H1 (cell line): ENCODE data around the gene TXNRD3. TPM values are rescaled to one million over a fixed set of nuclear protein-coding genes. Genes with fewer than 3 reads are reported as not detected.
A peak's percentile ranks its signal among the peaks of the same experiment; 100 is the strongest.

ENCODE experiments used
- CTCF ChIA-PET: fragments of 300-600 bp; sonication (Branson Sonifier 250); formaldehyde crosslinking; loops from one replicate; lab custom pipeline; 2021; ENCODE audit not compliant: partially characterized antibody; lab: Charles Lee
- POLR2A ChIA-PET: fragments of 300-600 bp; sonication (Branson Sonifier 250); formaldehyde crosslinking; loops from one replicate; lab custom pipeline; 2021; ENCODE audit warnings: inconsistent platforms; ENCODE audit not compliant: partially characterized antibody; lab: Charles Lee
- DNase-seq, 2 experiments: peaks; one replicate each; pipeline versions ENCODE4 v3.0.0 to v3.0.0-alpha.2; 2010 to 2022; ENCODE audit warnings: low spot score in 2 of 2, low read depth in 1 of 2, mixed read lengths in 1 of 2
- FAIRE-seq: peaks from 2 replicates; lab custom pipeline; 2011; peaks lifted over from hg19 to GRCh38; lab: Jason Lieb, UNC
- H2AFZ ChIP-seq: 2 replicates; pipeline ENCODE4 v1.8.1; 2012; ENCODE audit warnings: low read length, inconsistent platforms
- H2AK5ac ChIP-seq: 2 replicates; pipeline ENCODE4 v1.6.1; 2013; ENCODE audit warnings: low read depth, low read length
- H2BK120ac ChIP-seq: replicated peaks from 2 replicates; pipeline ENCODE3; 2013; ENCODE audit warnings: low read depth, low read length, inconsistent platforms
- H2BK12ac ChIP-seq: 2 replicates; pipeline ENCODE4 v1.6.1; 2013; ENCODE audit warnings: low read depth, low read length
- H2BK15ac ChIP-seq: 2 replicates; pipeline ENCODE4 v1.6.1; 2013; ENCODE audit warnings: low read length
- H2BK20ac ChIP-seq: 2 replicates; pipeline ENCODE4 v1.6.1; 2013; ENCODE audit warnings: low read length
- H2BK5ac ChIP-seq: 2 replicates; pipeline ENCODE4 v1.6.1; 2013; ENCODE audit warnings: low read depth, low read length
- H3K14ac ChIP-seq: 2 replicates; pipeline ENCODE4 v1.6.1; 2013; ENCODE audit warnings: inconsistent platforms; ENCODE audit not compliant: insufficient read length
- H3K18ac ChIP-seq: 2 replicates; pipeline ENCODE4 v1.6.1; 2013; ENCODE audit warnings: low read length; ENCODE audit errors: extremely low read depth
- H3K23ac ChIP-seq: 2 replicates; pipeline ENCODE4 v1.6.1; 2013; ENCODE audit warnings: inconsistent platforms; ENCODE audit not compliant: insufficient read length
- H3K23me2 ChIP-seq: 2 replicates; pipeline ENCODE4 v1.6.1; 2013; ENCODE audit warnings: low read depth, low read length
- H3K27ac ChIP-seq: 2 replicates; pipeline ENCODE4 v1.6.1; 2011; ENCODE audit warnings: low read depth, low read length, inconsistent platforms
- H3K27me3 ChIP-seq, 4 experiments: replicated peaks in 1 of 4; 1 replicate in 1 of 4; 2 replicates in 3 of 4; pipeline versions ENCODE4 v1.6.1 to v1.8.1; 2011 to 2013; ENCODE audit warnings: low read length in 3 of 4, mild to moderate bottlenecking in 3 of 4, inconsistent platforms in 2 of 4, mixed read lengths in 2 of 4, moderate library complexity in 1 of 4; ENCODE audit not compliant: control insufficient read depth in 3 of 4, insufficient read depth in 3 of 4; ENCODE audit errors: extremely low read depth in 1 of 4
- H3K36me3 ChIP-seq, 4 experiments: 2 replicates each; pipeline versions ENCODE4 v1.6.1 to v1.8.1; 2011 to 2013; ENCODE audit warnings: mild to moderate bottlenecking in 4 of 4, low read length in 3 of 4, moderate library complexity in 2 of 4, control low read depth in 1 of 4, inconsistent platforms in 1 of 4; ENCODE audit not compliant: insufficient read depth in 4 of 4, control insufficient read depth in 2 of 4
- H3K4ac ChIP-seq: replicated peaks from 2 replicates; pipeline ENCODE3; 2013; ENCODE audit warnings: low read length, low read depth, mixed read lengths, inconsistent platforms; ENCODE audit not compliant: insufficient read length
- H3K4me1 ChIP-seq, 4 experiments: replicated peaks in 1 of 4; 1 replicate in 1 of 4; 2 replicates in 3 of 4; pipeline versions ENCODE4 v1.6.1 to v1.8.1; 2011 to 2013; ENCODE audit warnings: low read length in 3 of 4, inconsistent platforms in 2 of 4, mixed read lengths in 1 of 4; ENCODE audit not compliant: insufficient read depth in 4 of 4, control insufficient read depth in 3 of 4
- H3K4me2 ChIP-seq, 2 experiments: 2 replicates each; pipeline versions ENCODE4 v1.6.1 to v1.8.1; 2011 to 2013; ENCODE audit warnings: low read depth in 2 of 2, low read length in 2 of 2, control low read depth in 1 of 2, inconsistent platforms in 1 of 2, mild to moderate bottlenecking in 1 of 2; ENCODE audit not compliant: insufficient read depth in 1 of 2
- H3K4me3 ChIP-seq, 4 experiments: fragments of 200-600, 300-600 bp in 1 of 4; sonication (generic), shearing (Covaris generic), sonication (Bioruptor Twin) in 1 of 4; 2 replicates each; pipeline versions ENCODE4 v1.5.1 to v1.8.1; 2011 to 2016; ENCODE audit warnings: low read length in 4 of 4, low read depth in 3 of 4, control low read depth in 2 of 4, inconsistent platforms in 2 of 4, mild to moderate bottlenecking in 2 of 4, mixed read lengths in 1 of 4, moderate library complexity in 1 of 4; ENCODE audit not compliant: insufficient read depth in 2 of 4; ENCODE audit errors: extremely low read depth in 1 of 4
- H3K56ac ChIP-seq: replicated peaks from 2 replicates; pipeline ENCODE3; 2013; ENCODE audit warnings: low read depth, mild to moderate bottlenecking, mixed read lengths, low read length, inconsistent platforms; ENCODE audit not compliant: insufficient read length
- H3K79me1 ChIP-seq: 2 replicates; pipeline ENCODE4 v1.6.1; 2013; ENCODE audit warnings: low read depth, low read length, control low read depth
- H3K79me2 ChIP-seq, 2 experiments: 2 replicates each; pipeline versions ENCODE4 v1.6.1 to v1.8.1; 2012 to 2013; ENCODE audit warnings: low read length in 2 of 2, mild to moderate bottlenecking in 2 of 2, inconsistent platforms in 1 of 2; ENCODE audit not compliant: insufficient read depth in 2 of 2, control insufficient read depth in 1 of 2
- H3K9ac ChIP-seq, 4 experiments: replicated peaks in 1 of 4; 1 replicate in 1 of 4; 2 replicates in 3 of 4; pipeline versions ENCODE4 v1.6.1 to v1.8.1; 2011 to 2013; ENCODE audit warnings: low read depth in 3 of 4, low read length in 3 of 4, control low read depth in 2 of 4, mild to moderate bottlenecking in 2 of 4, moderate library complexity in 2 of 4, inconsistent platforms in 1 of 4; ENCODE audit errors: extremely low read depth in 1 of 4
- H3K9me3 ChIP-seq, 2 experiments: 2 replicates each; pipeline versions ENCODE4 v1.6.1 to v1.8.1; 2012 to 2013; ENCODE audit warnings: mild to moderate bottlenecking in 2 of 2, moderate library complexity in 2 of 2, control low read depth in 1 of 2, inconsistent platforms in 1 of 2, low read depth in 1 of 2, low read length in 1 of 2, mixed read lengths in 1 of 2; ENCODE audit not compliant: insufficient read depth in 2 of 2
- H4K20me1 ChIP-seq, 2 experiments: replicated peaks in 1 of 2; 2 replicates each; pipeline versions ENCODE3 to v1.8.1; 2011 to 2013; ENCODE audit warnings: inconsistent platforms in 2 of 2, low read length in 2 of 2, mild to moderate bottlenecking in 1 of 2; ENCODE audit not compliant: insufficient read depth in 2 of 2, control insufficient read depth in 1 of 2
- H4K5ac ChIP-seq: 2 replicates; pipeline ENCODE4 v1.6.1; 2013; ENCODE audit warnings: low read length, low read depth, mixed read lengths, inconsistent platforms; ENCODE audit not compliant: insufficient read length
- H4K8ac ChIP-seq: 2 replicates; pipeline ENCODE4 v1.8.0; 2013; ENCODE audit warnings: mild to moderate bottlenecking, moderate library complexity, low read length, inconsistent platforms; ENCODE audit not compliant: insufficient read depth; ENCODE audit errors: extremely low read depth
- H4K91ac ChIP-seq: replicated peaks from 2 replicates; pipeline ENCODE3; 2013; ENCODE audit warnings: low read length, mixed read lengths, inconsistent platforms; ENCODE audit not compliant: insufficient read length
- ATF3 ChIP-seq: IDR thresholded peaks from 2 replicates; pipeline ENCODE4 v1.6.1; 2011; ENCODE audit warnings: low read depth, mild to moderate bottlenecking, low read length; ENCODE audit not compliant: insufficient read depth
- CEBPB ChIP-seq: IDR thresholded peaks from 2 replicates; pipeline ENCODE4 v1.6.1; 2012; ENCODE audit warnings: low read depth, low read length
- FOSL1 ChIP-seq: IDR thresholded peaks from 2 replicates; pipeline ENCODE4 v1.6.1; 2011; ENCODE audit warnings: mild to moderate bottlenecking, low read depth, low read length, moderate library complexity; ENCODE audit not compliant: insufficient read depth
- KDM4A ChIP-seq: IDR thresholded peaks from one replicate; pipeline ENCODE4 v1.7.1; 2012; ENCODE audit warnings: low read depth, mild to moderate bottlenecking, moderate library complexity, low read length, inconsistent platforms; ENCODE audit not compliant: severe bottlenecking
- MAX ChIP-seq: IDR thresholded peaks from 2 replicates; pipeline ENCODE4 v1.6.1; 2012; ENCODE audit warnings: inconsistent platforms
- NRF1 ChIP-seq: IDR thresholded peaks from 2 replicates; pipeline ENCODE4 v1.6.1; 2011; ENCODE audit warnings: mild to moderate bottlenecking, low read depth, low read length, improper control_type of control experiment
- RBBP5 ChIP-seq: IDR thresholded peaks from 2 replicates; pipeline ENCODE4 v1.7.1; 2012; ENCODE audit warnings: low read depth, mild to moderate bottlenecking, inconsistent platforms, low read length, moderate library complexity, borderline replicate concordance
- SAP30 ChIP-seq: fragments of 300-600 bp; sonication (generic); IDR thresholded peaks from 2 replicates; pipeline ENCODE4 v1.7.1; 2012; ENCODE audit warnings: low read length, moderate library complexity, mild to moderate bottlenecking, inconsistent platforms; ENCODE audit not compliant: insufficient read depth, insufficient replicate concordance
- SIX5 ChIP-seq: IDR thresholded peaks from 2 replicates; pipeline ENCODE4 v1.6.1; 2011; ENCODE audit warnings: mild to moderate bottlenecking, low read depth, low read length
- SP1 ChIP-seq: IDR thresholded peaks from 2 replicates; pipeline ENCODE4 v1.6.1; 2011; ENCODE audit warnings: low read depth, low read length
- SRF ChIP-seq: IDR thresholded peaks from 2 replicates; pipeline ENCODE4 v1.6.1; 2011; ENCODE audit warnings: mild to moderate bottlenecking, low read depth, low read length, moderate library complexity
- TAF7 ChIP-seq: optimal IDR thresholded peaks from 2 replicates; pipeline ENCODE3; 2011; ENCODE audit warnings: low read depth, mild to moderate bottlenecking, inconsistent platforms, low read length, moderate library complexity, borderline replicate concordance
- YY1 ChIP-seq: IDR thresholded peaks from 2 replicates; pipeline ENCODE4 v1.6.1; 2011; ENCODE audit warnings: low read depth, mild to moderate bottlenecking, low read length
- WGBS, 2 experiments: shearing (Covaris generic) in 1 of 2; methylation state at CpG; one replicate each; pipeline versions ENCODE4 v1.1.6 to v1.1.7; 2013 to 2015; ENCODE audit warnings: low lambda C conversion rate in 2 of 2, mixed read lengths in 2 of 2, inconsistent platforms in 1 of 2, low coverage in 1 of 2, missing lambda C conversion rate in 1 of 2; ENCODE audit not compliant: insufficient replicate concordance in 2 of 2, insufficient coverage in 1 of 2, insufficient read length in 1 of 2; ENCODE audit errors: extremely low coverage in 1 of 2, missing lambda C conversion rate in 1 of 2; 5-methylcytosine and 5-hydroxymethylcytosine counted together
- polyA plus RNA-seq, 7 experiments: library from polyadenylated mRNA; depleted of rRNA in 3 of 7; stranded (reverse) in 5 of 7; unstranded in 2 of 7; fragments of >200 nt in 5 of 7; fragments of 200-250 nt in 2 of 7; gene quantifications; 1 replicate in 5 of 7; 2 replicates in 1 of 7; 4 replicates in 1 of 7; pipeline versions ENCODE4 v1.2.1 to v1.2.3, GENCODE V29; 2011 to 2013; ENCODE audit warnings: missing spikeins in 2 of 7, mixed read lengths in 2 of 7
- total RNA-seq: library from RNA; stranded (reverse); fragmentation: NEBNext Ultra II Directional; extraction: Animal tissue kit (Norgen Biotek cat#: 25700); gene quantifications from 2 replicates; pipeline ENCODE4 v1.2.1, GENCODE V29; 2021

The TXNRD3 gene
- total and polyA plus RNA-seq, 2 of the 8 experiments (the other 6 are each of a cell fraction or from before 2014, with no cell fraction given), result 3.4 to 4.3 TPM

- Histone ChIP-seq H3K9me3 (no peaks in the 10 kb centered on the region), H3K4me2 (no peak overlapping the region), H2BK20ac (no peak overlapping the region), H3K4ac (no peak overlapping the region), H3K27ac (no peak overlapping the region), H2AK5ac (no peak overlapping the region), H2BK15ac (no peak overlapping the region), H4K8ac (no peak overlapping the region), H3K27me3 (no peaks in the 10 kb centered on the region; a peak in 1 of 7 replicates), H2BK12ac (0 out of 2 replicates have a peak overlapping the region, but pooled peaks have one; percentile 27), H3K56ac (no peak overlapping the region), H2AFZ (no peak overlapping the region), H3K18ac (no peak overlapping the region), H3K14ac (no peak overlapping the region), H3K9ac (no peak overlapping the region), H4K20me1 (no peaks in the 10 kb centered on the region), H3K79me1 (no peaks in the 10 kb centered on the region), H3K23me2 (no peaks in the 10 kb centered on the region), H4K5ac (no peak overlapping the region), H4K91ac (no peak overlapping the region), H3K4me1 (no peaks in the 10 kb centered on the region), H2BK5ac (no peak overlapping the region), H3K23ac (no peak overlapping the region), H3K36me3 (no peaks in the 10 kb centered on the region), H2BK120ac (no peak overlapping the region), H3K79me2 (no peaks in the 10 kb centered on the region), H3K4me3 (no peak overlapping the region)
- ChIA-PET CTCF (no interaction called here), POLR2A (no interaction called here)
- FAIRE-seq (no peak), DNase-seq (peak in 1 of 2 experiments; percentile 42)
- WGBS, 2 experiments, result 90% methylated on average over 15 of the region's 15 CpGs; no CpG with 5 or more reads in 1 of the 2 experiments
- no peak for TF ChIP-seq TAF7
- no peak for TF ChIP-seq CEBPB
- TF ChIP-seq SAP30, result no peak
- no peak for TF ChIP-seq MAX
- TF ChIP-seq KDM4A, result no peak
- TF ChIP-seq SP1, result no peak
- TF ChIP-seq RBBP5, result no peak
- TF ChIP-seq SRF, result no peak
- TF ChIP-seq SIX5, result no peak
- TF ChIP-seq YY1, result no peak
- no peak for TF ChIP-seq NRF1
- TF ChIP-seq ATF3, result no peak
- no peak for TF ChIP-seq FOSL1
Observed at GRCh38 chr3:126573492-126574117, 81.3 kb downstream of the TXNRD3 start.
